Hepatocyte (in vitro differentiated cells): Measurements from ENCODE around the gene PTGES2.

Experiments
- EZH2 ChIP-seq: fragments of 200-600 bp; sonication (generic); IDR thresholded peaks from 2 replicates; pipeline ENCODE4 v1.6.1; 2016; ENCODE audit warnings: antibody characterized with exemption, mild to moderate bottlenecking, borderline replicate concordance
- TF ChIP-seq, protein P1 (sequence below): fragments of 200-600 bp; sonication (generic); IDR thresholded peaks from 2 replicates; pipeline ENCODE4 v1.5.1; 2016; ENCODE audit warnings: antibody characterized with exemption, mild to moderate bottlenecking; ENCODE audit not compliant: poor library complexity

DNA sequence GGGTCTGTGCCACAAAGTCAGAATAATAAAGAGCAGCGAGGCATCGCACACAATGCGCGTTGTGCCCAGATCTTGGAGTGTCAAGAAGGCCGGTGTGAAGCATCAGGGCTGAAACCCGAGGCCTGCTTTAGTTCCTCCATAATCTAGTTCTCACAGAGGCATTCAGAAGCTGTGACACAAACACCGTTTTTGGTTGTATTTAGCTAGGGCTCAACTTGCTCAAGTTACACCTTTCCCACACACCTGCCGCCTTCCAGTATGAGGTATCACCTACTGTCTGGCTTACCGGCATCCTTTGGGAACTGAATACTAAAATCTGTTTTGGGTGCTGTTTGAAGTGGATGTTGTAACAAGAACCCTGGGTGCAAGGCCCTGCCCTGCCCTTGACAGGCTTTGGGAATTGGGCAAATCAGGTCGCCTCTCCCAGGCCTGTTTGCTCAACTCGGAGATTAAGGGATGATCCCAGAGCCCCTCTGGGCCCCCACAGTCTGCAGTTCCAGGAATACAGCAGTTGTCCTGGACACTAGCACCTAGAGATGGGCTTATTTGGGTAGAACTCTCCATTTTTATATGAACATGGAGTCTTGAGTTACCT lies 32.5 kb downstream of the PTGES2 start:
- TF ChIP-seq, protein P1, sequence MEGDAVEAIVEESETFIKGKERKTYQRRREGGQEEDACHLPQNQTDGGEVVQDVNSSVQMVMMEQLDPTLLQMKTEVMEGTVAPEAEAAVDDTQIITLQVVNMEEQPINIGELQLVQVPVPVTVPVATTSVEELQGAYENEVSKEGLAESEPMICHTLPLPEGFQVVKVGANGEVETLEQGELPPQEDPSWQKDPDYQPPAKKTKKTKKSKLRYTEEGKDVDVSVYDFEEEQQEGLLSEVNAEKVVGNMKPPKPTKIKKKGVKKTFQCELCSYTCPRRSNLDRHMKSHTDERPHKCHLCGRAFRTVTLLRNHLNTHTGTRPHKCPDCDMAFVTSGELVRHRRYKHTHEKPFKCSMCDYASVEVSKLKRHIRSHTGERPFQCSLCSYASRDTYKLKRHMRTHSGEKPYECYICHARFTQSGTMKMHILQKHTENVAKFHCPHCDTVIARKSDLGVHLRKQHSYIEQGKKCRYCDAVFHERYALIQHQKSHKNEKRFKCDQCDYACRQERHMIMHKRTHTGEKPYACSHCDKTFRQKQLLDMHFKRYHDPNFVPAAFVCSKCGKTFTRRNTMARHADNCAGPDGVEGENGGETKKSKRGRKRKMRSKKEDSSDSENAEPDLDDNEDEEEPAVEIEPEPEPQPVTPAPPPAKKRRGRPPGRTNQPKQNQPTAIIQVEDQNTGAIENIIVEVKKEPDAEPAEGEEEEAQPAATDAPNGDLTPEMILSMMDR, result no peak
- TF ChIP-seq EZH2, result no peak
